ENCODE results near the gene MDN1.

Gene MDN1

DNA sequence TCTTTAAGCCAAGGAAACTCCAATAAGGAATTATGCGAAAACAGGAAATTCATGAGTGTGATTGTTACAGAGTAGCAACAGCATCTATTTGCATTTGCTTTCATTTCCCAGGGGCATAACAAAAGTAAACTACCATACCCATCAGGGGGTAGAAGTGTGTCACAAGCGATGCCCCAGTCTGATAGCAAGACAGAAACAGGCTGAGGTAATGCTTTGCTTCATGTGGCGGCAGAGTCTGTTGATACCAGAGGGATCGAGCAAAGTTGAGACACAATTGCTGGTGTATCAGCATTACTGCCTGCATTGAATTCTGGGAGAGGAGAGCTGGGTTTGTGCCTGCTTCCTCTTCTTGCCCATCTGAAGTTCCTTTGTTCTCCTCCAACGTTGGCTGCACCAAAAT, 129.9 kb downstream of the MDN1 start:
- peak overlapping the region in 3 of 5 donors; percentile 44 to 60 (median 45) for H3K4me3 ChIP-seq (ENCODE audit: low read depth in 1 of 5, low read length in 5 of 5)
- H3K27ac ChIP-seq (ENCODE audit: low read depth, low read length), result no peak overlapping the region
- H3K9me3 ChIP-seq (ENCODE audit: control insufficient read depth in 5 of 5, low read length in 5 of 5), result no peaks in the 10 kb centered on the region
- peaks cover 0 to 6% (median 0%) of the 10 kb centered on the region in 5 donors for H3K4me1 ChIP-seq (ENCODE audit: control insufficient read depth in 5 of 5, insufficient read depth in 5 of 5, low read length in 5 of 5)
- peaks cover 51 to 92% (median 87%) of the 10 kb centered on the region in 5 donors for H3K36me3 ChIP-seq (ENCODE audit: control insufficient read depth in 5 of 5, insufficient read depth in 5 of 5, low read length in 5 of 5)
- H3K27me3 ChIP-seq (ENCODE audit: control insufficient read depth in 5 of 5, insufficient read depth in 4 of 5, low read length in 5 of 5), result no peaks in the 10 kb centered on the region
- no peak overlapping the region for H3K9ac ChIP-seq (ENCODE audit: low read length in 5 of 5)

DNA sequence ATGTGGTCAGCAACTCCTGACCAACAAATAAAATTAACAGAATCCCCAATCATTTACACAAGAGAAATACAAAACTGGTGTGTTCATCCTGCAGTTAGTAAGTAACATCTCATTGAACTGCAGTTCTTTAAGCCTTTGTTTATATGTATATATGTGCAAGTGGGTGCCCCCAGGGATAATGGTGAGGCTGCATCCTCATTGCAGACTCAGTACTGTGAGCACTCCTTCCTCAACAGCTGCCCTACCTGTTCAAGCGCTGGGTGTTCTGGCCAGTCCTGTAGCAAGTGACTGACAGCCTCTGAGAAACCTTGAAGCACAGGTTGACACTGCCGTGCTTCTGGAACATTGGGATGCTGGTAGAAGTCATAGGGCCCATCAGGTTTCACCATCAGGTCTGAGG, 131.3 kb downstream of the MDN1 start:
- no peak overlapping the region for H3K4me3 ChIP-seq (ENCODE audit: low read depth in 1 of 5, low read length in 5 of 5)
- H3K27ac ChIP-seq (ENCODE audit: low read depth, low read length), result no peak overlapping the region
- H3K9ac ChIP-seq (ENCODE audit: low read length in 5 of 5), result no peak overlapping the region
- H3K9me3 ChIP-seq (ENCODE audit: control insufficient read depth in 5 of 5, low read length in 5 of 5), result no peaks in the 10 kb centered on the region
- H3K36me3 ChIP-seq (ENCODE audit: control insufficient read depth in 5 of 5, insufficient read depth in 5 of 5, low read length in 5 of 5), result peaks cover 45 to 91% (median 86%) of the 10 kb centered on the region in 5 donors
- peaks cover 0 to 6% (median 0%) of the 10 kb centered on the region in 5 donors for H3K4me1 ChIP-seq (ENCODE audit: control insufficient read depth in 5 of 5, insufficient read depth in 5 of 5, low read length in 5 of 5)
- H3K27me3 ChIP-seq (ENCODE audit: control insufficient read depth in 5 of 5, insufficient read depth in 4 of 5, low read length in 5 of 5), result no peaks in the 10 kb centered on the region

DNA sequence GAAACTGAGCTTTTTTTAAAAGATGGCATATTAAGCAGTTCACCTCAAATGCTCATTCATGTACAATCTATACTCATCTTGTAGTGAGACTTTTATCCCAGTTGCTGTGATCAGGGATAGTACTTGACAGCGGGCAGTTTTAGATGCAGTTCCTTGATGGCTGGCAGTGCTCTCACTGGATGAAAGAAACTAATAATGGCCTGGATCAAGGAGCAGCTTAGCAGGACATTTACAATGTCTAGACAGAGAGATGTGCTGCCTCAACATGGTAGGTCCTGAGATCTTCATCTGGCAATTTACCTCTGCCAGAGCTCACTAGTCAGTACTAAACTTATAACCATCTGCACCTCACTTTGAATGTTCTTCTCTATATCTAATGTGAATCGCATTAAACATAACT, 134.3 kb downstream of the MDN1 start:
- no peak overlapping the region for H3K27ac ChIP-seq (ENCODE audit: low read depth, low read length)
- no peak overlapping the region for H3K4me3 ChIP-seq (ENCODE audit: low read depth in 1 of 5, low read length in 5 of 5)
- H3K9me3 ChIP-seq (ENCODE audit: control insufficient read depth in 5 of 5, low read length in 5 of 5), result no peaks in the 10 kb centered on the region
- no peaks in the 10 kb centered on the region for H3K27me3 ChIP-seq (ENCODE audit: control insufficient read depth in 5 of 5, insufficient read depth in 4 of 5, low read length in 5 of 5)
- peaks cover 40 to 92% (median 80%) of the 10 kb centered on the region in 5 donors for H3K36me3 ChIP-seq (ENCODE audit: control insufficient read depth in 5 of 5, insufficient read depth in 5 of 5, low read length in 5 of 5)
- no peak overlapping the region for H3K9ac ChIP-seq (ENCODE audit: low read length in 5 of 5)
- H3K4me1 ChIP-seq (ENCODE audit: control insufficient read depth in 5 of 5, insufficient read depth in 5 of 5, low read length in 5 of 5), result peaks cover 0 to 6% (median 0%) of the 10 kb centered on the region in 5 donors

DNA sequence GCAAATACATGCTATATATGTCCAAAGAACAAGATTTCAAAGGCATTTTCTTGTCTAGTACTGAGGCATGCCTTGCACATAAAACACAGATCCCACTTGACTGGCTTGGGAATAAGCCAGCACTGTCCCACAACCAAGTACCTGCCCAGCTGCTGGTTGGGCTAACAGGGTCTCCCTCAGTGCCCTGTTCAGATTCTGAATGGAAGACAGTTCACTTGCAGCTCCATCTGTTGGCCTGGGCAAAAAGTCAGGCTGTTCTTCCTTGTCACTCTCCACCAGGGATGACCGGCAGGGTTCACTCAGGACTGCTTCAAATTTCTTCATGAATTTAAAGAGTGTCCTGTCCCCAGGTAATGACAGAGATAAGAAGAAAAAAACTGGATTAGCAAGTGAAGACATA, 136.6 kb downstream of the MDN1 start:
- H3K9ac ChIP-seq (ENCODE audit: low read length in 5 of 5), result no peak overlapping the region
- no peaks in the 10 kb centered on the region for H3K9me3 ChIP-seq (ENCODE audit: control insufficient read depth in 5 of 5, low read length in 5 of 5)
- no peak overlapping the region for H3K4me3 ChIP-seq (ENCODE audit: low read depth in 1 of 5, low read length in 5 of 5)
- H3K4me1 ChIP-seq (ENCODE audit: control insufficient read depth in 5 of 5, insufficient read depth in 5 of 5, low read length in 5 of 5), result no peaks in the 10 kb centered on the region
- H3K36me3 ChIP-seq (ENCODE audit: control insufficient read depth in 5 of 5, insufficient read depth in 5 of 5, low read length in 5 of 5), result peaks cover 46 to 93% (median 84%) of the 10 kb centered on the region in 5 donors
- no peaks in the 10 kb centered on the region for H3K27me3 ChIP-seq (ENCODE audit: control insufficient read depth in 5 of 5, insufficient read depth in 4 of 5, low read length in 5 of 5)
- no peak overlapping the region for H3K27ac ChIP-seq (ENCODE audit: low read depth, low read length)

DNA sequence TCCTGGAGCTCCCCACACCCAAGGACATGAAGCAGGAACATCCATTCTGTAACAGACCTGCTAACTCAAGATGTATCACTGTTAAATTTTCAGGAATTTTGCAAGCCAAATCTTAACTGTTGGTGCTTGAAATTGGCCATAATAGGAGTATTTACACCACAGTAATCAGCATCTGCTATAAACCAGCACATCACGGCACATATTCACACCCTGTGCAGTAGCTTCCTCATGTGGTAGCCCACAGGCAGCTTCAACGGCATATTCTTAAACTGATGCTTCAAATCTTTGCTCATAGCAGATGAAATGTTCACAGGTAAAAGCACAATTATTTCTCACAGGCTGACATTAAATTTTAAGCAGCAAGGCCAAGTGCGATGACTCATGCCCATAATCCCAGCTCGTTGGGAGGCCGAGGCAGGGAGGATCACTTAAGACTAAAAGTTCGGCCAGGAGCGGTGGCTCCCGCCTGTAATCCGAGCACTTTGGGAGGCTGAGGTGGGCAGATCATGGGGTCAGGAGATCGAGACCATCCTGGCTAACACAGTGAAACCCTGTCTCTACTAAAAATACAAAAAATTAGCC, 137.5 kb downstream of the MDN1 start:
- no peaks in the 10 kb centered on the region for H3K9me3 ChIP-seq (ENCODE audit: control insufficient read depth in 5 of 5, low read length in 5 of 5)
- no peaks in the 10 kb centered on the region for H3K4me1 ChIP-seq (ENCODE audit: control insufficient read depth in 5 of 5, insufficient read depth in 5 of 5, low read length in 5 of 5)
- H3K36me3 ChIP-seq (ENCODE audit: control insufficient read depth in 5 of 5, insufficient read depth in 5 of 5, low read length in 5 of 5), result peaks cover 43 to 93% (median 83%) of the 10 kb centered on the region in 5 donors
- H3K27me3 ChIP-seq (ENCODE audit: control insufficient read depth in 5 of 5, insufficient read depth in 4 of 5, low read length in 5 of 5), result no peaks in the 10 kb centered on the region
- no peak overlapping the region for H3K27ac ChIP-seq (ENCODE audit: low read depth, low read length)
- H3K4me3 ChIP-seq (ENCODE audit: low read depth in 1 of 5, low read length in 5 of 5), result no peak overlapping the region
- H3K9ac ChIP-seq (ENCODE audit: low read length in 5 of 5), result no peak overlapping the region

- Histone ChIP-seq H3K9me3 (ENCODE audit: control insufficient read depth in 5 of 5, low read length in 5 of 5) (no peaks in the 10 kb centered on the region), H3K27me3 (ENCODE audit: control insufficient read depth in 5 of 5, insufficient read depth in 4 of 5, low read length in 5 of 5) (no peaks in the 10 kb centered on the region), H3K4me1 (ENCODE audit: control insufficient read depth in 5 of 5, insufficient read depth in 5 of 5, low read length in 5 of 5) (peaks cover 0 to 6% (median 0%) of the 10 kb centered on the region in 5 donors), H3K36me3 (ENCODE audit: control insufficient read depth in 5 of 5, insufficient read depth in 5 of 5, low read length in 5 of 5) (peaks cover 43 to 94% (median 84%) of the 10 kb centered on the region in 5 donors), H3K27ac (ENCODE audit: low read depth, low read length) (no peak overlapping the region), H3K4me3 (ENCODE audit: low read depth in 1 of 5, low read length in 5 of 5) (no peak overlapping the region), H3K9ac (ENCODE audit: low read length in 5 of 5) (no peak overlapping the region)
Observed at GRCh38 chr6:89680551-89680950, 139.0 kb downstream of the MDN1 start.

DNA sequence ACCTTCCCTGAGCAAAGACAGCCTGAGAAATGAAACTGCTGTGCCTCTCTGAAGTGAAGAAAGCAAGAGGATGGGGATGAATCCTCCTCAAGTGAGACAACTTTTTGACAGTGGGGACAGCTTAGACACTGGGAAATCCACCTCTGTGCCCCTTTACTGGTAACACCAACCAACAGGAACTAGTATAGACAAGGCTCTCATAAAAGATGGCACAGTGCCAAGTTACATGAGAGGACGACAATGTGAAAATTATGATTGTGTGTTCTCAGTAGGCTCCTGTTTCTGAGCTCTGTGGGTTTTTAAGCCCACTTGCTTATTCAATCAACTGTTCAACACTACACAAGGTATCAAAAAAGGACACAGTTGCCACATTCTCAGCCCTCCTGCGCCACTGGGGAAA, 139.4 kb downstream of the MDN1 start:
- no peak overlapping the region for H3K27ac ChIP-seq (ENCODE audit: low read depth, low read length)

DNA sequence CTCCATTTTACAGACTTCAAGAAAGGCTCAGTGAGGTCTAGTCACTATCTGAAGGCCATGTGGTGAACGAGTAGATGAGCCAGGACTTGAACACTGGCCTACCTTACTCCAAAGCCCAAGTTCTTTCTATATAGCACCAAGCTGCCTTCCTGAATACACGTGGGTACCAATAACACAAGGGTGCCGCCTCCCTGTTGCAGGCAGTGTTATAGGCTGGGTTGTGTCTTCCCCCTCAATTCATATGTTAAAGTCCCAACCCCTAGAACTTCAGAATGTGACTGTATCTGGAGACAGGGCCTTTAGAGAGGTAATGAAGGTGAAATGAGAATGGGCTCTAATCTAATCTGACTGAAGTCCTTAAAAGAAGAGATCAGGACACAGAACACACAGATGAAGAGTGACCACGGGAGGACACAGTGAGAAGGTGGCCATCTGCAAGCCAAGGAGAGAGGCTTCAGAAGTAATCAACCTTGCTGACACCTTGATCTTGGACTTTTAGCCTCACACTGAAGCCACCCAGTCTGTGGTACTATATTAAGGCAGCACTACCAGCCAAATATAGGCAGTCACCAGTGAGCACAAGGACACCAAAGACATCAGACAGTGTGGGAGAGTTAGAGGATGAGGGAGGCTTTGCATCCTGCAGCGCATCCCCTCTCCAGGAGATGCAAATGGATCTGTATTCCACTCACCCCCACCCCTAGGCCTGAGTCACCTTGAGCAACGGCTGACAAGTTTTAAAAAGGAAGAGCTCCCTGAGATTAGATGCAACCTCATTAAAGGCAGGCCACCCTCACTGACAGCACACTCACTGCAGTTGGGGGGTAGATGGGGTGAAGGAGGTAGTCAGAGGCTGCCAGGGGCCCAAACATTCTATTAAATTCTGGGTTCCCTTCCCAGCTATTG, 140.1 kb downstream of the MDN1 start:
- H3K4me3 ChIP-seq (ENCODE audit: low read depth in 1 of 5, low read length in 5 of 5), result no peak overlapping the region
- no peak overlapping the region for H3K27ac ChIP-seq (ENCODE audit: low read depth, low read length)
- no peaks in the 10 kb centered on the region for H3K9me3 ChIP-seq (ENCODE audit: control insufficient read depth in 5 of 5, low read length in 5 of 5)
- peaks cover 0 to 6% (median 0%) of the 10 kb centered on the region in 5 donors for H3K4me1 ChIP-seq (ENCODE audit: control insufficient read depth in 5 of 5, insufficient read depth in 5 of 5, low read length in 5 of 5)
- H3K9ac ChIP-seq (ENCODE audit: low read length in 5 of 5), result no peak overlapping the region
- peaks cover 41 to 94% (median 84%) of the 10 kb centered on the region in 5 donors for H3K36me3 ChIP-seq (ENCODE audit: control insufficient read depth in 5 of 5, insufficient read depth in 5 of 5, low read length in 5 of 5)
- H3K27me3 ChIP-seq (ENCODE audit: control insufficient read depth in 5 of 5, insufficient read depth in 4 of 5, low read length in 5 of 5), result no peaks in the 10 kb centered on the region

More for the DNA sequence above, 139.4 kb downstream of the MDN1 start:
- Histone ChIP-seq H3K9ac (ENCODE audit: low read length in 5 of 5) (no peak overlapping the region), H3K4me1 (ENCODE audit: control insufficient read depth in 5 of 5, insufficient read depth in 5 of 5, low read length in 5 of 5) (peaks cover 0 to 6% (median 0%) of the 10 kb centered on the region in 5 donors), H3K9me3 (ENCODE audit: control insufficient read depth in 5 of 5, low read length in 5 of 5) (no peaks in the 10 kb centered on the region), H3K4me3 (ENCODE audit: low read depth in 1 of 5, low read length in 5 of 5) (no peak overlapping the region), H3K36me3 (ENCODE audit: control insufficient read depth in 5 of 5, insufficient read depth in 5 of 5, low read length in 5 of 5) (peaks cover 40 to 94% (median 84%) of the 10 kb centered on the region in 5 donors), H3K27me3 (ENCODE audit: control insufficient read depth in 5 of 5, insufficient read depth in 4 of 5, low read length in 5 of 5) (no peaks in the 10 kb centered on the region)

DNA sequence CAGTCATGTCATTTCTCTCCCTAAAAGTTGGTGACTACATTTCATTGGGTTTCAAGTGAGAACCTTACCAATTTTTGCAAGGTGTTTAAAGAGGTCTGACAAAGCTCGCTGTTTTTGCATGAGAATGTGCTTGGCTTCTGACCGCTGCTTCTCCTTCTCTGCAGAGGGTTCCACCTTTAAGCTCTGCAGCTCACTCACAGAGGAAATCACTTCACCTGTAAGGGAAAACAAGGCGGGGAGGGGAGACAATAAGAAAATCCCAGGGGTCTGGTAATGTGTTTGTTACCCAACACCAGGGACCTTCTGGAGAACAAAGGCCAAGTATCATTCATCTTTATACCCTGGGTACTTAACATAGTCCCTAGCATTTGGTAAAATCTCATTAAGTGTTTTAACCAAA, 141.1 kb downstream of the MDN1 start:
- H3K36me3 ChIP-seq (ENCODE audit: control insufficient read depth in 5 of 5, insufficient read depth in 5 of 5, low read length in 5 of 5), result peaks cover 41 to 95% (median 88%) of the 10 kb centered on the region in 5 donors

More for the DNA sequence above, 141.1 kb downstream of the MDN1 start:
- H3K4me3 ChIP-seq (ENCODE audit: low read depth in 1 of 5, low read length in 5 of 5), result no peak overlapping the region
- H3K4me1 ChIP-seq (ENCODE audit: control insufficient read depth in 5 of 5, insufficient read depth in 5 of 5, low read length in 5 of 5), result peaks cover 0 to 6% (median 0%) of the 10 kb centered on the region in 5 donors
- H3K27ac ChIP-seq (ENCODE audit: low read depth, low read length), result no peak overlapping the region
- no peak overlapping the region for H3K9ac ChIP-seq (ENCODE audit: low read length in 5 of 5)
- no peaks in the 10 kb centered on the region for H3K27me3 ChIP-seq (ENCODE audit: control insufficient read depth in 5 of 5, insufficient read depth in 4 of 5, low read length in 5 of 5)
- H3K9me3 ChIP-seq (ENCODE audit: control insufficient read depth in 5 of 5, low read length in 5 of 5), result no peaks in the 10 kb centered on the region

Measured in subcutaneous abdominal adipose tissue (tissue), 5 donors.